Thyroid gland (tissue), 4 donors: ENCODE data around the gene SLC25A21. TPM values are rescaled to one million over a fixed set of nuclear protein-coding genes. Genes with fewer than 3 reads are reported as not detected.

Experiments used
- DNase-seq, 2 donors: peaks; one replicate each; pipeline ENCODE4 v3.0.0-alpha.2; 2019
- H3K27ac ChIP-seq, 3 donors: fragments of 200-600 bp; sonication (generic); 1 replicate in 2 of 3; 2 replicates in 1 of 3; pipeline ENCODE4 v1.5.1; 2016 to 2019; ENCODE audit warnings: mild to moderate bottlenecking in 1 of 3, moderate library complexity in 1 of 3
- H3K27me3 ChIP-seq: fragments of 200-600 bp; sonication (generic); one replicate; pipeline ENCODE4 v1.5.1; 2019
- H3K36me3 ChIP-seq, 2 donors: fragments of 200-600 bp; sonication (generic); one replicate each; pipeline ENCODE4 v1.5.1; 2016 to 2019
- H3K4me1 ChIP-seq, 2 donors: fragments of 200-600 bp; sonication (generic); one replicate each; pipeline ENCODE4 v1.5.1; 2017 to 2019
- H3K4me3 ChIP-seq, 3 donors: fragments of 200-600 bp; sonication (generic); replicated peaks in 1 of 3; 1 replicate in 2 of 3; 2 replicates in 1 of 3; pipeline ENCODE4 v1.5.1; 2016; ENCODE audit warnings: mild to moderate bottlenecking in 1 of 3
- H3K9me3 ChIP-seq: fragments of 200-600 bp; sonication (generic); one replicate; pipeline ENCODE4 v1.5.1; 2017
- POLR2A ChIP-seq, 2 donors: fragments of 450-650 bp; IDR thresholded peaks; one replicate each; pipeline ENCODE4 v1.6.1; 2017; ENCODE audit warnings: antibody characterized with exemption in 2 of 2, mild to moderate bottlenecking in 2 of 2, moderate library complexity in 1 of 2
- WGBS, 2 donors: methylation state at CpG; one replicate each; pipeline ENCODE4 v1.1.5; 2017; 5-methylcytosine and 5-hydroxymethylcytosine counted together
- intact Hi-C: fragments of 100-400 bp; cut with DNase I; formaldehyde crosslinking; loops from one replicate; pipeline ENCODE4 v1.15.1; 2023
- total RNA-seq, 4 donors: library from RNA; depleted of rRNA; stranded (reverse); fragments of >200 nt; gene quantifications; one replicate each; pipeline ENCODE4 v1.2.3, GENCODE V29; 2016
- TF ChIP-seq, protein P1 (sequence below), 6 experiments: fragments of 200-600 bp in 3 of 6; fragments of 450-650 bp in 3 of 6; sonication (generic) in 3 of 6; IDR thresholded peaks; one replicate each; pipeline ENCODE4 v1.5.1; 2016 to 2019; ENCODE audit warnings: antibody characterized with exemption in 6 of 6, mild to moderate bottlenecking in 2 of 6, inconsistent platforms in 1 of 6, moderate library complexity in 1 of 6

The SLC25A21 gene
- total RNA-seq, 4 donors from 2014 or later, result 0.29 to 1.4 (median 0.60) TPM

DNA sequence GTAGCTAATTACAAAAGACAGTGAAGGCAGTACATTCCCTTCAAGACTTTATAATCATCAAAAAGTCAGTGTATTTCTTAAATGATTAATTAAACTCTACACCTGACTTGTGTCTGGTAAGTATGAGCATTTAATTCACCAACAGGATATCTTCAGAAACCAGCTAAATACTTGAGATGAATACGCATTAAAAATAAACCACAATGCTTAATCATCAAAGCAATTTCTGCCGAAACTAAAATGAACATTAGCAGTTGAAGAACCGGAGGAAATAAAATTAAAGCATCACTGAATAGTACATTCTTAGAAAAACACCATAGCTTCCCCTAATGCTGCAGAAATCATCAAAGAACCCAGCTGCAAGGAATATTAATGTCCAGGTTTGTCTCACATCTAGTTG is 32.7 kb downstream of the SLC25A21 start:
- Histone ChIP-seq H3K36me3 (no peaks in the 10 kb centered on the region), H3K27ac (no peak overlapping the region), H3K4me1 (no peaks in the 10 kb centered on the region), H3K4me3 (no peak overlapping the region), H3K9me3 (no peaks in the 10 kb centered on the region), H3K27me3 (no peaks in the 10 kb centered on the region)
- WGBS, 2 donors, result 85 to 87% methylated on average over 3 of the region's 3 CpGs
- no peak for TF ChIP-seq POLR2A (IDR thresholded peaks at IDR 0.05)
- TF ChIP-seq, protein P1, sequence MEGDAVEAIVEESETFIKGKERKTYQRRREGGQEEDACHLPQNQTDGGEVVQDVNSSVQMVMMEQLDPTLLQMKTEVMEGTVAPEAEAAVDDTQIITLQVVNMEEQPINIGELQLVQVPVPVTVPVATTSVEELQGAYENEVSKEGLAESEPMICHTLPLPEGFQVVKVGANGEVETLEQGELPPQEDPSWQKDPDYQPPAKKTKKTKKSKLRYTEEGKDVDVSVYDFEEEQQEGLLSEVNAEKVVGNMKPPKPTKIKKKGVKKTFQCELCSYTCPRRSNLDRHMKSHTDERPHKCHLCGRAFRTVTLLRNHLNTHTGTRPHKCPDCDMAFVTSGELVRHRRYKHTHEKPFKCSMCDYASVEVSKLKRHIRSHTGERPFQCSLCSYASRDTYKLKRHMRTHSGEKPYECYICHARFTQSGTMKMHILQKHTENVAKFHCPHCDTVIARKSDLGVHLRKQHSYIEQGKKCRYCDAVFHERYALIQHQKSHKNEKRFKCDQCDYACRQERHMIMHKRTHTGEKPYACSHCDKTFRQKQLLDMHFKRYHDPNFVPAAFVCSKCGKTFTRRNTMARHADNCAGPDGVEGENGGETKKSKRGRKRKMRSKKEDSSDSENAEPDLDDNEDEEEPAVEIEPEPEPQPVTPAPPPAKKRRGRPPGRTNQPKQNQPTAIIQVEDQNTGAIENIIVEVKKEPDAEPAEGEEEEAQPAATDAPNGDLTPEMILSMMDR (IDR thresholded peaks at IDR 0.05), result no peak
- intact Hi-C loops, result no loop called here
- DNase-seq, result no peak

DNA sequence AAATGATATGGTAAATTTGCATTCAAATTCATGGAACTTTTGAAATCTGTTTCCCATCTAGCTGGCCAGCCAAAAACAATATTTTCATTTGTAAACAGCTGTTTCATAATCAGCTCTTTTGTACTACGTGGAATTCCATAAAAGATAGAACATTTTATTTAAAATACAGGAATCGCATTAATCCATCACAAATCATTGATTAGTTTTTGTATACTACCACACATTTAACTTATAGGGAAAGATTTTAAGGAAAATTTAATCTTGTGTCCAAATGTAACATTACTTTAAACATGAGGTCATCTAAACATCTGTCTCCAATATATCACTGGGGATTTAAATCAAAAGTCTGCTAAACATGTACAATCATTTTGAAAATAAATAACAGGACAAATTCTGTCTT is 33.5 kb downstream of the SLC25A21 start:
- WGBS, 2 donors, result 82 to 87% methylated on average over 2 of the region's 2 CpGs
- Histone ChIP-seq H3K27ac (no peak overlapping the region), H3K27me3 (no peaks in the 10 kb centered on the region), H3K36me3 (no peaks in the 10 kb centered on the region), H3K4me1 (no peaks in the 10 kb centered on the region), H3K9me3 (no peaks in the 10 kb centered on the region), H3K4me3 (no peak overlapping the region)
- TF ChIP-seq POLR2A (IDR thresholded peaks at IDR 0.05), result no peak
- TF ChIP-seq, protein P1 (IDR thresholded peaks at IDR 0.05), result no peak
- intact Hi-C loops, result no loop called here
- DNase-seq, result no peak

DNA sequence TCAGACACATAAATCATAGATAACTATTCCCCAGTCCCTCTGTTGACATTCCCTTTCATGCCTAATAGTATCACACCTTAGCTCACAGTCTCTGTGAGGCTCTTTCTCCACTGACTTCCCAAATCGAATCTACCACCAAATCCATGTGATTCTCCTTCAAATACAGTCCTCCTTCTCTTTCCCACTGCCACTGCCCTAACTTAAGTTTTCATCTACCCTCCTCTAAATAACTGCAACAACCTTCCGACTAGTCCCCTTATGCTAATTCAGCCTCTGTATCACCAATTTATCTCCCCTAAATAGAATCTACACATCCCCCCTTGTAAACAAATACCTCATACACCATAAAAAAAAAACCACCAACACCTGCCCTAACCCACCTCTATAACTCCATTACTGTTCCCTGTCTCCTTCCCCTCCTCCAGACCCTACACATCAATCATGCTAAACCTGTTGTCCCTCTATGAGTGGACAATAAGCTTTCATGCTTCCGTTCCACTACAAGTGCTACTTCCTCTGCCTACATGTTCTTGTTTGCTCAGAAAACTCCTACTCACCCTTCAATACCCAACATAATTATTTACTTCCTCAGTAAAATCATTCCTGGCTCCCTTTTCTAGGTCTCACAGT is 39.0 kb downstream of the SLC25A21 start:
- no peak overlapping the region for H3K4me3 ChIP-seq
- H3K27ac ChIP-seq, result no peak overlapping the region
- H3K36me3 ChIP-seq, result no peaks in the 10 kb centered on the region
- intact Hi-C loops, result no loop called here
- no peaks in the 10 kb centered on the region for H3K4me1 ChIP-seq
- no peak for TF ChIP-seq POLR2A (IDR thresholded peaks at IDR 0.05)
- TF ChIP-seq, protein P1 (IDR thresholded peaks at IDR 0.05), result no peak
- WGBS, 2 donors, result 82 to 92% methylated on average over 3 of the region's 3 CpGs
- DNase-seq, result no peak
- H3K9me3 ChIP-seq, result no peaks in the 10 kb centered on the region
- no peaks in the 10 kb centered on the region for H3K27me3 ChIP-seq

GRCh38 chr14:37131205-37131604 is 41.2 kb downstream of the SLC25A21 start:
- no peaks in the 10 kb centered on the region for H3K36me3 ChIP-seq
- H3K9me3 ChIP-seq, result no peaks in the 10 kb centered on the region
- H3K4me3 ChIP-seq, result no peak overlapping the region
- 80 to 89% methylated on average over 2 of the region's 2 CpGs for WGBS, 2 donors
- TF ChIP-seq, protein P1 (IDR thresholded peaks at IDR 0.05), result no peak
- no peak for TF ChIP-seq POLR2A (IDR thresholded peaks at IDR 0.05)
- no peak overlapping the region for H3K27ac ChIP-seq
- intact Hi-C loops, result no loop called here
- H3K4me1 ChIP-seq, result no peaks in the 10 kb centered on the region
- no peak for DNase-seq
- no peaks in the 10 kb centered on the region for H3K27me3 ChIP-seq

- Histone ChIP-seq H3K27me3 (no peaks in the 10 kb centered on the region), H3K9me3 (no peaks in the 10 kb centered on the region), H3K4me3 (no peak overlapping the region), H3K27ac (no peak overlapping the region), H3K4me1 (no peaks in the 10 kb centered on the region), H3K36me3 (no peaks in the 10 kb centered on the region)
- TF ChIP-seq, protein P1 (IDR thresholded peaks at IDR 0.05), result no peak
- no peak for TF ChIP-seq POLR2A (IDR thresholded peaks at IDR 0.05)
- DNase-seq, result no peak
- intact Hi-C loops, result no loop called here
- WGBS, 2 donors, result 89 to 93% methylated on average over 7 of the region's 7 CpGs
Measured at GRCh38 chr14:37129047-37129446, 43.4 kb downstream of the SLC25A21 start.
